ENCODE results near the gene TTBK2.

The TTBK2 gene

DNA sequence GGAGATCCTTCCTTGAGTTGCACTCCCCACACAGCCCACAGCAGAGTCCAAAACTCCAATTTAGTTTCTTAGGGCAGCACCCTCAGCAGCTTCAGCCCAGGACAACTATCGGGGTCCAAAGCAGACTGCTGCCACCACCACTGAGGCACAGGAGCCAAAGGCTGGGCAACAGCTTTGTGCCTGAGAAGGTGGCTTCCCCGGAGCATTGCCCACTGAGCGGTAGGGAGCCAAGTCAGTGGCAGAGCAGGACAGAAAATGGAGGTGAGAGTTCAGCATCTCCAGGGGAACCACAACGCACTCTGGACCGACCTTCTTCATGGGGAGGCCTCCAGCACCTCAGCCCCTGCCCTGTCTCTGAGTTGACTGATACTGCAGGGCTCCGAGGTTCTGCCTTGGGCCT, 227.1 kb downstream of the TTBK2 start:
- TF ChIP-seq ZFX (IDR thresholded peaks at IDR 0.05; ENCODE audit: borderline replicate concordance) = no peak
- TF ChIP-seq, protein P1, sequence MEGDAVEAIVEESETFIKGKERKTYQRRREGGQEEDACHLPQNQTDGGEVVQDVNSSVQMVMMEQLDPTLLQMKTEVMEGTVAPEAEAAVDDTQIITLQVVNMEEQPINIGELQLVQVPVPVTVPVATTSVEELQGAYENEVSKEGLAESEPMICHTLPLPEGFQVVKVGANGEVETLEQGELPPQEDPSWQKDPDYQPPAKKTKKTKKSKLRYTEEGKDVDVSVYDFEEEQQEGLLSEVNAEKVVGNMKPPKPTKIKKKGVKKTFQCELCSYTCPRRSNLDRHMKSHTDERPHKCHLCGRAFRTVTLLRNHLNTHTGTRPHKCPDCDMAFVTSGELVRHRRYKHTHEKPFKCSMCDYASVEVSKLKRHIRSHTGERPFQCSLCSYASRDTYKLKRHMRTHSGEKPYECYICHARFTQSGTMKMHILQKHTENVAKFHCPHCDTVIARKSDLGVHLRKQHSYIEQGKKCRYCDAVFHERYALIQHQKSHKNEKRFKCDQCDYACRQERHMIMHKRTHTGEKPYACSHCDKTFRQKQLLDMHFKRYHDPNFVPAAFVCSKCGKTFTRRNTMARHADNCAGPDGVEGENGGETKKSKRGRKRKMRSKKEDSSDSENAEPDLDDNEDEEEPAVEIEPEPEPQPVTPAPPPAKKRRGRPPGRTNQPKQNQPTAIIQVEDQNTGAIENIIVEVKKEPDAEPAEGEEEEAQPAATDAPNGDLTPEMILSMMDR (IDR thresholded peaks at IDR 0.05) = no peak
- no peak overlapping the region for H3K27ac ChIP-seq

DNA sequence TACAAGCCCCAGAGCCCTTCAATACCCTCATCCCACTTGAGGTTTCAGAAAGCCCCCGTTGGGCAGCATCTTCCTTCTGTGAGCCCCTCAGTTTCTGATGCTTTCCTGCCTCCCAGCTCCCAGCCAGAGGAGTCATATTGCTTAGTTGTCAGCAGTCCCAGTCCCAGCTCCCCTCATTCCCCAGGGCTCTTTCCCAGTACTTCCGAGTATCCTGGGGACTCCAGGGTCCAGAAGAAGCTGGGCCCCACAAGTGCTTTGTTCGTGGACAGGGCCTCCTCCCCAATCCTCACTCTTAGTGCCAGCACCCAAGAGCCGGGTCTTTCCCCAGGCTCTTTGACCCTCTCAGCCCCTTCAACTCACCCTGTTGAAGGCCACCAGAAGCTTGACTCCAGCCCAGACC, 227.6 kb downstream of the TTBK2 start:
- TF ChIP-seq, protein P1 (IDR thresholded peaks at IDR 0.05) = no peak
- TF ChIP-seq ZFX (IDR thresholded peaks at IDR 0.05; ENCODE audit: borderline replicate concordance) = no peak
- no peak overlapping the region for H3K27ac ChIP-seq

DNA sequence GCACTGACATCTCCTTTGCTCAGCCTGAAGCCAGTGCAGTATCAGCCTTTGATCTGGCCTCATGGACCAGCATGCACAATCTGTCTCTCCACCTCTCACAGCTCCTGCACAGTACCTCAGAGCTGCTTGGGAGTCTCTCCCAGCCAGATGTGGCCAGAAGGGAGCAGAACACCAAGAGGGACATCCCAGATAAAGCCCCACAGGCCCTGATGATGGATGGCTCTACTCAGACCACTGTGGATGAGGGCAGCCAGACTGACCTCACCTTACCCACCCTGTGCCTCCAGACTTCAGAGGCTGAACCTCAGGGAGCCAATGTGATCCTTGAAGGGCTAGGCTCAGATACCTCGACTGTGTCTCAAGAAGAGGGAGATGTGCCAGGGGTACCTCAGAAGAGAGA, 228.0 kb downstream of the TTBK2 start:
- TF ChIP-seq ZFX (IDR thresholded peaks at IDR 0.05; ENCODE audit: borderline replicate concordance) = no peak
- TF ChIP-seq, protein P1 (IDR thresholded peaks at IDR 0.05) = no peak
- no peak overlapping the region for H3K27ac ChIP-seq

DNA sequence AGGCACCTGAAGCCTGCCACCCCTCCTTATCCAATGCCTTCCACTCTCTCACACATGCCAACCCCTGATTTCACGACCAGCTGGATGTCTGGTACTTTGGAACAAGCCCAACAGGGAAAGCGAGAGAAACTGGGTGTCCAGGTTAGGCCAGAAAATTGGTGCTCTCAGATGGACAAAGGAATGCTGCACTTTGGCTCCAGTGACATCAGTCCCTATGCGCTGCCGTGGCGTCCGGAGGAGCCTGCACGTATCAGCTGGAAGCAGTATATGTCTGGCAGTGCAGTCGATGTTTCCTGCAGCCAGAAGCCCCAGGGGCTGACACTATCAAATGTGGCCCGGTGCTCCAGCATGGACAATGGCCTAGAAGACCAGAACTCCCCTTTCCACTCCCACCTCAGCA, 228.8 kb downstream of the TTBK2 start:
- no peak for TF ChIP-seq ZFX (IDR thresholded peaks at IDR 0.05; ENCODE audit: borderline replicate concordance)
- TF ChIP-seq, protein P1 (IDR thresholded peaks at IDR 0.05) = no peak
- no peak overlapping the region for H3K27ac ChIP-seq

DNA sequence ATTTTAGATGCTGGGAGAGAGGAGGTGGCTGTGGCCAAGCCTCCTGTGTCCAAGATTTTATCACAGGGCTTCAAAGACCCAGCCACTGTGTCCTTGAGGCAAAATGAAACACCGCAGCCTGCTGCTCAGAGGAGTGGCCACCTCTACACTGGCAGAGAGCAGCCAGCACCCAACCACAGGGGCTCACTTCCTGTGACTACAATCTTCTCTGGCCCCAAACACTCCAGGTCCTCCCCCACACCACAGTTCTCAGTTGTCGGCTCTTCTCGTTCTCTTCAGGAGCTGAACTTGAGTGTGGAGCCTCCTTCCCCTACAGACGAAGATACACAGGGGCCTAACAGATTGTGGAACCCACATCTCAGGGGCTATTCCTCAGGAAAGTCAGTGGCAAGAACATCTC, 229.3 kb downstream of the TTBK2 start:
- TF ChIP-seq, protein P1 (IDR thresholded peaks at IDR 0.05) = no peak
- no peak for TF ChIP-seq ZFX (IDR thresholded peaks at IDR 0.05; ENCODE audit: borderline replicate concordance)
- no peak overlapping the region for H3K27ac ChIP-seq

All from 22Rv1 (cell line).